Measurements from ENCODE around the gene SLC6A5. TPM values are rescaled to one million over a fixed set of nuclear protein-coding genes. Genes with fewer than 3 reads are reported as not detected.

The SLC6A5 gene
- total RNA-seq, 1 experiment from 2014 or later = not detected

GRCh38 chr11:20584093-20584774 is 15.2 kb upstream of the SLC6A5 start:
- Histone ChIP-seq H3K27me3 (ENCODE audit: low read length) (peaks cover 11% of the 10 kb centered on the region; the same call in 1 of the 2 replicates), H3K9me2 (replicated peaks; ENCODE audit: low read length) (no peaks in the 10 kb centered on the region), H3K4me2 (ENCODE audit: low read length) (no peak overlapping the region), H3K4me1 (ENCODE audit: insufficient read depth, low read length) (no peaks in the 10 kb centered on the region), H3F3A (ENCODE audit: low read length, unreplicated experiment) (no peaks in the 10 kb centered on the region), H3K4me3 (ENCODE audit: low read length) (no peak overlapping the region), H3K79me2 (ENCODE audit: low read length) (no peaks in the 10 kb centered on the region), H3K36me3 (ENCODE audit: low read depth, low read length) (no peaks in the 10 kb centered on the region), H4K20me1 (ENCODE audit: low read length) (no peaks in the 10 kb centered on the region), H3K27ac (ENCODE audit: low read length) (no peak overlapping the region), H2AFZ (ENCODE audit: low read length) (no peak overlapping the region), H3K9me3 (ENCODE audit: low read length) (no peaks in the 10 kb centered on the region), H3K9ac (ENCODE audit: low read length) (no peak overlapping the region)
- DNase-seq (no peak), ATAC-seq (no peak; the same call in 1 of the 2 replicates)
- ChIA-PET POLR2A (ENCODE audit: unreplicated experiment) (no interaction called here), CTCF (no interaction called here)
- intact Hi-C loops (cut with micrococcal nuclease) = no loop called here
- BruUV-seq (replicated peaks) = no TSS peak
- TF ChIP-seq, protein P1, sequence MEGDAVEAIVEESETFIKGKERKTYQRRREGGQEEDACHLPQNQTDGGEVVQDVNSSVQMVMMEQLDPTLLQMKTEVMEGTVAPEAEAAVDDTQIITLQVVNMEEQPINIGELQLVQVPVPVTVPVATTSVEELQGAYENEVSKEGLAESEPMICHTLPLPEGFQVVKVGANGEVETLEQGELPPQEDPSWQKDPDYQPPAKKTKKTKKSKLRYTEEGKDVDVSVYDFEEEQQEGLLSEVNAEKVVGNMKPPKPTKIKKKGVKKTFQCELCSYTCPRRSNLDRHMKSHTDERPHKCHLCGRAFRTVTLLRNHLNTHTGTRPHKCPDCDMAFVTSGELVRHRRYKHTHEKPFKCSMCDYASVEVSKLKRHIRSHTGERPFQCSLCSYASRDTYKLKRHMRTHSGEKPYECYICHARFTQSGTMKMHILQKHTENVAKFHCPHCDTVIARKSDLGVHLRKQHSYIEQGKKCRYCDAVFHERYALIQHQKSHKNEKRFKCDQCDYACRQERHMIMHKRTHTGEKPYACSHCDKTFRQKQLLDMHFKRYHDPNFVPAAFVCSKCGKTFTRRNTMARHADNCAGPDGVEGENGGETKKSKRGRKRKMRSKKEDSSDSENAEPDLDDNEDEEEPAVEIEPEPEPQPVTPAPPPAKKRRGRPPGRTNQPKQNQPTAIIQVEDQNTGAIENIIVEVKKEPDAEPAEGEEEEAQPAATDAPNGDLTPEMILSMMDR (conservative IDR thresholded peaks at IDR 0.05; ENCODE audit: low read depth, low read length) = no peak
- TF ChIP-seq EZH2phosphoT487 (IDR thresholded peaks at IDR 0.05; ENCODE audit: borderline replicate concordance, low read length) (no peak), EZH2 (IDR thresholded peaks at IDR 0.05; ENCODE audit: low read length, unreplicated experiment) (no peak)

GRCh38 chr11:20589796-20590195 is 9.6 kb upstream of the SLC6A5 start:
- Histone ChIP-seq H3K9me3 (ENCODE audit: low read length) (no peaks in the 10 kb centered on the region), H3K27ac (ENCODE audit: low read length) (no peak overlapping the region), H4K20me1 (ENCODE audit: low read length) (no peaks in the 10 kb centered on the region), H3K4me3 (ENCODE audit: low read length) (no peak overlapping the region), H3K9ac (ENCODE audit: low read length) (no peak overlapping the region), H3K9me2 (replicated peaks; ENCODE audit: low read length) (no peaks in the 10 kb centered on the region), H2AFZ (ENCODE audit: low read length) (no peak overlapping the region), H3K4me1 (ENCODE audit: insufficient read depth, low read length) (no peaks in the 10 kb centered on the region), H3K79me2 (ENCODE audit: low read length) (no peaks in the 10 kb centered on the region), H3F3A (ENCODE audit: low read length, unreplicated experiment) (no peaks in the 10 kb centered on the region), H3K27me3 (ENCODE audit: low read length) (peaks cover 18% of the 10 kb centered on the region; the same call in 1 of the 2 replicates), H3K36me3 (ENCODE audit: low read depth, low read length) (no peaks in the 10 kb centered on the region), H3K4me2 (ENCODE audit: low read length) (no peak overlapping the region)
- ATAC-seq (no peak), DNase-seq (no peak)
- POLR2A ChIA-PET (ENCODE audit: unreplicated experiment) = no interaction called here
- intact Hi-C loops (cut with micrococcal nuclease) = no loop called here
- CTCF ChIA-PET = interaction anchor here (0.6 kb wide), 1 partner anchor 1099 kb away, joined by 4 read pairs; no protein-coding TSS in a partner anchor
- BruUV-seq (replicated peaks) = no TSS peak
- TF ChIP-seq, protein P1 (conservative IDR thresholded peaks at IDR 0.05; ENCODE audit: low read depth, low read length) = no peak
- TF ChIP-seq EZH2phosphoT487 (IDR thresholded peaks at IDR 0.05; ENCODE audit: borderline replicate concordance, low read length) (no peak), EZH2 (IDR thresholded peaks at IDR 0.05; ENCODE audit: low read length, unreplicated experiment) (no peak)

DNA sequence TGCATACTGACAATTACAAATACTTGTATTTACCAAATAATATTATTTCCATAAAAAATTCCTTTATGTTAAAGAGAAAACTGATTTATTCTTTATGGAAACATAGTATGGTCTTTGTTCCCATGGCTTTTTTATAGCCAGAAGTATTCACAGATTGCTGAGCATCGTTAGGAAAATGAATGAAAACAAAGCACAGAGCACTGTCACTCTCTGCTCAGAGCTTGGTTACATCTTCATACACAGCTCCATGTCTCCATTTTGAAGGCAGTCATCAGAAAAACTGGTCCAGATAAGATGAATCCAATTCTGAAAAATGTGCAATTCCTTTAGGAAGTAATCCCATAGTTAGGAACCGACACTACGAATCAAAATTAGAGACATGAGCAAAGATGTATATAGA is 9.0 kb upstream of the SLC6A5 start:
- no peaks in the 10 kb centered on the region for H3K36me3 ChIP-seq (ENCODE audit: low read depth, low read length)
- POLR2A ChIA-PET (ENCODE audit: unreplicated experiment) = no interaction called here
- no peaks in the 10 kb centered on the region for H4K20me1 ChIP-seq (ENCODE audit: low read length)
- ATAC-seq = no peak
- no peaks in the 10 kb centered on the region for H3F3A ChIP-seq (ENCODE audit: low read length, unreplicated experiment)
- intact Hi-C loops (cut with micrococcal nuclease) = no loop called here
- H3K9me2 ChIP-seq (replicated peaks; ENCODE audit: low read length) = no peaks in the 10 kb centered on the region
- no peaks in the 10 kb centered on the region for H3K4me1 ChIP-seq (ENCODE audit: insufficient read depth, low read length)
- H2AFZ ChIP-seq (ENCODE audit: low read length) = no peak overlapping the region
- DNase-seq = no peak
- no peak overlapping the region for H3K27ac ChIP-seq (ENCODE audit: low read length)
- peaks cover 18% of the 10 kb centered on the region; the same call in 1 of the 2 replicates for H3K27me3 ChIP-seq (ENCODE audit: low read length)
- BruUV-seq (replicated peaks) = no TSS peak
- no peaks in the 10 kb centered on the region for H3K79me2 ChIP-seq (ENCODE audit: low read length)
- H3K9ac ChIP-seq (ENCODE audit: low read length) = no peak overlapping the region
- H3K4me3 ChIP-seq (ENCODE audit: low read length) = no peak overlapping the region
- TF ChIP-seq, protein P1 (conservative IDR thresholded peaks at IDR 0.05; ENCODE audit: low read depth, low read length) = no peak
- no peak for TF ChIP-seq EZH2phosphoT487 (IDR thresholded peaks at IDR 0.05; ENCODE audit: borderline replicate concordance, low read length)
- TF ChIP-seq EZH2 (IDR thresholded peaks at IDR 0.05; ENCODE audit: low read length, unreplicated experiment) = no peak
- H3K4me2 ChIP-seq (ENCODE audit: low read length) = no peak overlapping the region
- CTCF ChIA-PET = no interaction called here
- no peaks in the 10 kb centered on the region for H3K9me3 ChIP-seq (ENCODE audit: low read length)

All from PC-3 (cell line).